KBM-7 (cell line): ENCODE results near the gene TNFSF18.

Experiments
- DNase-seq: peaks from one replicate; pipeline ENCODE4 v3.0.0-alpha.2; 2015
- in situ Hi-C: fragments of 300-500 bp; cut with MboI; formaldehyde crosslinking; loops from 2 replicates; pipeline ENCODE4 v1.14.3; 2020; ENCODE audit warnings: low sequenced_read_pairs, low pct_unique_long_range_greater_than_20kb, mixed read lengths

TNFSF18 gene

DNA sequence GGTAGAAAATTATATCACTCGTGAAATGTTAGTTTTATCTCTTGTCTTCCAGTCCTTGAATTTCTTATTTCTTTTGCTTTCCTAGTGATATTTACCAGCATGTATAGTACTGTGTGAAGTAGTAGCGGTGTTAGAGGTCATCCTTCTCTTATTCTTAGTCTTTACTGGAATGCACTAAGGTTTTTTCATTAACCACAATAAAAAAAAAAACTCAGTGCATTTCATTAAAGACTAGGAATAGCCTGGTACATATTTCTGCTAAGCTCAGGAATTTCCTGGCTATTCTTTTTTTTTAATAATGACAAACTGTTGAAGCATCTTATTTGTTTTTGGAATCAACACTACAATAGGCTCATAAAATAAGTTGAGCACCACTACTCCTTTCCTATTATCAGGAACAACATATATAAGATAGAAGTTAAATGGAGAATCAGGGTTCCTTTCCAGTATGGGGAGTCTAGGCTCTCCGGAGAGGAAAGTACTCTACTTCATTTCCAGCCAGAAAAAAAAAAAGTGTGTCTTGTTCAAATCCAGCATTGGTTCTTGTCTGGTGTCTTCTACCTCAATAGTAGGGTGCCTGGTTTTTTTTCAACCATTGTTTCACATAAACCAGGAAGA is 60.0 kb downstream of the TNFSF18 start:
- in situ Hi-C loops, result no loop called here
- no peak for DNase-seq
